ENCODE results near the gene CPED1.

- no peak for TF ChIP-seq CTCF (IDR thresholded peaks at IDR 0.05)
- TF ChIP-seq POLR2A (IDR thresholded peaks at IDR 0.05) = no peak
Measured at GRCh38 chr7:121137580-121137979, 149.1 kb downstream of the CPED1 start.
